Measurements from ENCODE around the gene GDI1. TPM values are rescaled to one million over a fixed set of nuclear protein-coding genes. Genes with fewer than 3 reads are reported as not detected.
A peak's percentile ranks its signal among the peaks of the same experiment; 100 is the strongest.

Gene GDI1
- total and polyA plus RNA-seq, 2 experiments from 2014 or later, result 131 to 190 TPM

DNA sequence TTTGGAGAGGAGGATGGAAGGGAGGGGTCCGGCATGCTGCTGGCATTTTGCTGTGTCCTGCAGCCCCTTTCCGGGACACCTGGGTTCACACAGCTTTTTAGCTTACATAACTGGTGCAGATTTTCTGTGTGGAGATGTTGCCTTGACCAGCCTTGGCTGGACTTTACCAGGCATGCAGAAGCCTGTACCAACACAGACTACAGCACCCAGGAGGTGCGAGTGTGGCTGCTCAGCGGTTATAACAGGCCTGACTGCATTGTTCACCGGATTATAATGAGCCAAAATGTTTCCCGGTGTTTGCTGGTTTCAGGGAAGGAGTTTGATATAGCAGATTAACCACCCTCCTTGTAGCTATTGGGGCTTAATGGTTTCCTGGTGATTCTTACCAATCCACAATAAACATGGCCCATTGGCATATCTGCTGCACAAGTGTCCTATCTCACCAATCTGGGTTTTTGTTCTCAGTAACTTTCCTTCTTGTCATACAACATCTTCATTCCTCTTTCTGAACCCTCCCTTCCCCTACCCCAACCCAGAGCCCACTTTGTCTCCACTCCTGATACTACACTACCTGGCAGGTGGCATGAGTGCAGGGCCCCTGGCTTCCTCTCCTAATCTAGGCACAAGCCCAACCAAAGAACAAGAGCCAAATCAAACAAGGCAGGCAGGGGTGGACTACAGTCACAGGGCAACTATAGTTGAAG is 34.9 kb upstream of the GDI1 start:
- peak in 1 of 2 donors; percentile 26 for DNase-seq (ENCODE audit: low read depth in 1 of 2, low spot score in 1 of 2)
- Histone ChIP-seq H3K36me3 (peaks cover 12% of the 10 kb centered on the region), H3K27me3 (no peaks in the 10 kb centered on the region), H3K27ac (no peak overlapping the region), H3K9me3 (ENCODE audit: low read depth) (no peaks in the 10 kb centered on the region), H3K4me3 (no peak overlapping the region), H3K4me1 (ENCODE audit: low read depth) (peaks cover 4% of the 10 kb centered on the region)
- TF ChIP-seq, protein P1, sequence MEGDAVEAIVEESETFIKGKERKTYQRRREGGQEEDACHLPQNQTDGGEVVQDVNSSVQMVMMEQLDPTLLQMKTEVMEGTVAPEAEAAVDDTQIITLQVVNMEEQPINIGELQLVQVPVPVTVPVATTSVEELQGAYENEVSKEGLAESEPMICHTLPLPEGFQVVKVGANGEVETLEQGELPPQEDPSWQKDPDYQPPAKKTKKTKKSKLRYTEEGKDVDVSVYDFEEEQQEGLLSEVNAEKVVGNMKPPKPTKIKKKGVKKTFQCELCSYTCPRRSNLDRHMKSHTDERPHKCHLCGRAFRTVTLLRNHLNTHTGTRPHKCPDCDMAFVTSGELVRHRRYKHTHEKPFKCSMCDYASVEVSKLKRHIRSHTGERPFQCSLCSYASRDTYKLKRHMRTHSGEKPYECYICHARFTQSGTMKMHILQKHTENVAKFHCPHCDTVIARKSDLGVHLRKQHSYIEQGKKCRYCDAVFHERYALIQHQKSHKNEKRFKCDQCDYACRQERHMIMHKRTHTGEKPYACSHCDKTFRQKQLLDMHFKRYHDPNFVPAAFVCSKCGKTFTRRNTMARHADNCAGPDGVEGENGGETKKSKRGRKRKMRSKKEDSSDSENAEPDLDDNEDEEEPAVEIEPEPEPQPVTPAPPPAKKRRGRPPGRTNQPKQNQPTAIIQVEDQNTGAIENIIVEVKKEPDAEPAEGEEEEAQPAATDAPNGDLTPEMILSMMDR (IDR thresholded peaks at IDR 0.05; ENCODE audit: low read depth, low read length), result no peak

DNA sequence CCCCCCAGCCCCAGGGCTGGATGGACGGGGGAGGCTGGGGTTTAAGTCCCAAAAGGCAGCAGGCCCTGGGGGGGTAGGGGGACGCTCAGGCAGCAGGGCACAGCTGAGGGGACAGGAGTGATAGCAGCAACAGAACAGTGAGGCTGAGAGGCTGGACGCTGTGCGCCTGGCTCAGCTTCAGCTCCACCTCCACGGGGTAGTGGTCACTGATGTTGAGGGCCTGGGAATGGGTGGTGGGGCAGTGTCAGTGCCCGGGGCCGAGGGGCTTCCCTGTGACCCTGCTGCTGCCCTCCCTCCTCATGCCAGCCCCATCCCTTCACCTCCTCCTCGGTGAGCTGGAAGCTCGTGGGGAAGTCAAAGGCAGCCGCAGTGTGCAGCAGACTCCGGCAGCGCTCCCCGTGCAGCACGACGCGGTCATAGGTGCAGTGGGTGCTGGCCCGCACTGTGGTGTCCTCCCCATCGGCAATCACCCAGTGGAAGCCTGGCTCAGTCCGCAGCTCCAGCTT is 34.3 kb upstream of the GDI1 start:
- no peak overlapping the region for H3K27ac ChIP-seq
- H3K4me3 ChIP-seq, result no peak overlapping the region
- no peak for DNase-seq (ENCODE audit: low read depth in 1 of 2, low spot score in 1 of 2)
- TF ChIP-seq, protein P1 (IDR thresholded peaks at IDR 0.05; ENCODE audit: low read depth, low read length), result no peak
- H3K36me3 ChIP-seq, result peaks cover 12% of the 10 kb centered on the region
- no peaks in the 10 kb centered on the region for H3K27me3 ChIP-seq
- peaks cover 4% of the 10 kb centered on the region for H3K4me1 ChIP-seq (ENCODE audit: low read depth)
- no peaks in the 10 kb centered on the region for H3K9me3 ChIP-seq (ENCODE audit: low read depth)

DNA sequence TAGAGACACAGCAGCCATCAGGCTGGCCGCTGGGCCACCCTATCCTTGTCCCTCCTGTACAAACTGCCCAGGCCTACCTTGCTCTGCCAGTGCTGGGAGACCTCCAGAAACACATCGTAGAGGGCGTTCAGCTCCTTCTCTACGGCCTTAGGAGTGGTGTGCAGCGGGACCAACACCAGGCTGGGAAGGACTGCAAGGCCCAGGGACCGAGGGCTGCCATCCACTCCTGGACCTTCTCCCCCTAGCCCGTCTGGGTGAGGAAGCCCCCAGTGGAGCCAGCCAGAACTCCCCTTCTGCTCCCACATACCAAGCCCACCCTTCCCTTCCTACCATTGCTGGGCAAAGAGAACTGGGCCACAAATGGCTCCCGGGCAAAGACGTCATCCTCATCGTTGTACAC is 33.8 kb upstream of the GDI1 start:
- peaks cover 12% of the 10 kb centered on the region for H3K36me3 ChIP-seq
- no peak for DNase-seq (ENCODE audit: low read depth in 1 of 2, low spot score in 1 of 2)
- H3K27ac ChIP-seq, result no peak overlapping the region
- no peak overlapping the region for H3K4me3 ChIP-seq
- H3K9me3 ChIP-seq (ENCODE audit: low read depth), result no peaks in the 10 kb centered on the region
- H3K4me1 ChIP-seq (ENCODE audit: low read depth), result peaks cover 4% of the 10 kb centered on the region
- TF ChIP-seq, protein P1 (IDR thresholded peaks at IDR 0.05; ENCODE audit: low read depth, low read length), result no peak
- H3K27me3 ChIP-seq, result no peaks in the 10 kb centered on the region

DNA sequence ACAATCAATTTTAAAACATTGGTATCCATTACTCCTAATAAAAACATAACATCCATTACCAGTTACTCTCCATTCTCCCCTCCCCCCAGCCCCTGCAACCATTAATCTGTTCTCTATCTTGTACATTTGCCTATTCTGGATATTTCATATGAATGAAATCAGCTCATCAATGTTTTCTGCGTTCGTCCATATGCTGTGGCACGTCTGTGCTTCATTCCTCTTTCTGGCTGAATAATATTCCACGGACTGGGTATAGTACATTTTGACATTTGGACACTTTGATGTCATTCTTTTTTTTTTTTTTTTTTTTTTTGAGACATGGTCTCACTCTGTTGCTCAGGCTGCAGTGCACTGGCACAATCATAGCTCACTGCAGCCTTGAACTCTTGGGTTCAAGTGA is 33.1 kb upstream of the GDI1 start:
- TF ChIP-seq, protein P1 (IDR thresholded peaks at IDR 0.05; ENCODE audit: low read depth, low read length), result no peak

DNA sequence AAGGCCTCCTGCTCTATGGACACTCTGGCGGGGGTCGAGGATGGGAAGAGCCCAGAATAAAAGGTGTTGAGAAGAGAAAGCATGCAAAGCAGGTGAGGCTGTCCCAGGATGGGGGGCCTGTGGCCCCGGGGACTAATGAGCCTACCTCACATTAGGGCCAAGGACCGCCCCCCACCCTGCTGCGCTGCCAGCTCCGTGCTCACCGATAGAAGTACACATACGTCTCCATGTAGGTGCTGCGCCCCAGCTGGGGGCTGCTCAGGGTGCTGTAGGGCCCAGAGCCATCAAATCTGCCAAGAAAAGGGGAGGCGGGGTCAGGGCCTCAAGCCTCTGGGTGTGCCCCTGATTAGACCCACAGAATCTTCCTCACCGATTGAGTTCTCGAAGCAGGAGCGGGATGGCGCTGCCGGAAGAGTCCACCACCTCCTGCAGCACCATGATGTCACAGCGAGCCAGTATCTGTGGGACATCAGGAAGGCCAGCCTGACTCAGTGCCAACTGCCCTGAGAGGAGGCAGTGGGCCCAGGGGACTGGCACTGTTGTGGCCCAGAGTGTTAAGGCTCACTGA is 32.2 kb upstream of the GDI1 start:
- H3K27ac ChIP-seq, result no peak overlapping the region
- no peaks in the 10 kb centered on the region for H3K9me3 ChIP-seq (ENCODE audit: low read depth)
- DNase-seq (ENCODE audit: low read depth in 1 of 2, low spot score in 1 of 2), result no peak
- H3K27me3 ChIP-seq, result no peaks in the 10 kb centered on the region
- no peaks in the 10 kb centered on the region for H3K4me1 ChIP-seq (ENCODE audit: low read depth)
- H3K4me3 ChIP-seq, result no peak overlapping the region
- peaks cover 4% of the 10 kb centered on the region for H3K36me3 ChIP-seq
- TF ChIP-seq, protein P1 (IDR thresholded peaks at IDR 0.05; ENCODE audit: low read depth, low read length), result no peak

More for the DNA sequence above, 33.1 kb upstream of the GDI1 start:
- Histone ChIP-seq H3K9me3 (ENCODE audit: low read depth) (no peaks in the 10 kb centered on the region), H3K36me3 (peaks cover 12% of the 10 kb centered on the region), H3K4me3 (no peak overlapping the region), H3K27ac (no peak overlapping the region), H3K27me3 (no peaks in the 10 kb centered on the region), H3K4me1 (ENCODE audit: low read depth) (peaks cover 4% of the 10 kb centered on the region)
- DNase-seq (ENCODE audit: low read depth in 1 of 2, low spot score in 1 of 2), result no peak
